HL-60 (cell line): Measurements from ENCODE around the gene BCO1.

Experiments
- DNase-seq, 2 experiments: peaks; one replicate each; pipeline ENCODE4 v3.0.0-alpha.2; 2010 to 2020; ENCODE audit warnings: low read depth in 1 of 2, low spot score in 1 of 2
- H3K27ac ChIP-seq: fragments of 250-450 bp; sonication (Bioruptor Pico); replicated peaks from 2 replicates; pipeline ENCODE4 v1.5.1; 2020; ENCODE audit warnings: mild to moderate bottlenecking, moderate library complexity
- H3K27me3 ChIP-seq: fragments of 250-450 bp; sonication (Bioruptor Pico); 2 replicates; pipeline ENCODE4 v1.5.1; 2021; ENCODE audit warnings: mild to moderate bottlenecking, moderate library complexity; ENCODE audit not compliant: insufficient read depth, poor library complexity, severe bottlenecking
- H3K4me3 ChIP-seq: replicated peaks from 2 replicates; pipeline ENCODE4 v1.5.1; 2011; ENCODE audit warnings: mild to moderate bottlenecking, control low read depth, low read length; ENCODE audit not compliant: insufficient read depth
- CTCF ChIP-seq: IDR thresholded peaks from one replicate; pipeline ENCODE4 v1.5.1; 2011; ENCODE audit warnings: low read length, control low read depth, inconsistent platforms; ENCODE audit not compliant: insufficient read depth
- GABPA ChIP-seq: IDR thresholded peaks from 2 replicates; pipeline ENCODE4 v1.6.1; 2012; ENCODE audit warnings: low read depth
- POLR2AphosphoS5 ChIP-seq: IDR thresholded peaks from 2 replicates; pipeline ENCODE4 v1.6.1; 2012; ENCODE audit warnings: low read depth
- REST ChIP-seq: IDR thresholded peaks from 2 replicates; pipeline ENCODE4 v1.6.1; 2012; ENCODE audit warnings: low read depth; ENCODE audit not compliant: insufficient replicate concordance
- SPI1 ChIP-seq: IDR thresholded peaks from 2 replicates; pipeline ENCODE4 v1.6.1; 2012; ENCODE audit warnings: low read depth, mild to moderate bottlenecking, borderline replicate concordance

BCO1 gene

GRCh38 chr16:81278526-81278925 lies 40.0 kb downstream of the BCO1 start:
- Histone ChIP-seq H3K4me3 (no peak overlapping the region), H3K27me3 (no peaks in the 10 kb centered on the region), H3K27ac (no peak overlapping the region)
- DNase-seq, result no peak
- no peak for TF ChIP-seq CTCF
- no peak for TF ChIP-seq POLR2AphosphoS5
- no peak for TF ChIP-seq GABPA
- no peak for TF ChIP-seq REST
- TF ChIP-seq SPI1, result no peak

GRCh38 chr16:81279392-81279791 lies 40.9 kb downstream of the BCO1 start:
- TF ChIP-seq GABPA (no peak), SPI1 (no peak), REST (no peak), POLR2AphosphoS5 (no peak), CTCF (no peak)
- H3K27me3 ChIP-seq, result no peaks in the 10 kb centered on the region
- no peak overlapping the region for H3K27ac ChIP-seq
- H3K4me3 ChIP-seq, result no peak overlapping the region
- peak in 1 of 2 experiments; percentile 35 for DNase-seq

- no peak overlapping the region for H3K4me3 ChIP-seq
- no peak overlapping the region for H3K27ac ChIP-seq
- no peak for TF ChIP-seq GABPA
- no peak for TF ChIP-seq REST
- TF ChIP-seq SPI1, result no peak
- TF ChIP-seq POLR2AphosphoS5, result no peak
- no peak for TF ChIP-seq CTCF
- H3K27me3 ChIP-seq, result no peaks in the 10 kb centered on the region
- no peak for DNase-seq
Measured at GRCh38 chr16:81280393-81280792, 41.9 kb downstream of the BCO1 start.
